ENCODE results near the gene VWCE. TPM values are rescaled to one million over a fixed set of nuclear protein-coding genes. Genes with fewer than 3 reads are reported as not detected.
"Not testable (repeated sequence)": the region's sequence is repeated elsewhere in the genome, so short reads cannot be mapped to it uniquely, and the experiment has no call there.

Gene VWCE
- polyA plus RNA-seq, 3 donors, result 1.3 to 1.6 (median 1.3) TPM

GRCh38 chr11:61222047-61222446 lies 73.1 kb downstream of the VWCE start, which contains the start of gene PGA4:
Gene PGA4 (plus strand): TSS chr11:61222347. CDS start chr11:61222401, 54 bp downstream.
- not testable (repeated sequence) for DNase-seq (ENCODE audit: low read depth in 3 of 3, low spot score in 2 of 3)

- not testable (repeated sequence) for DNase-seq (ENCODE audit: low read depth in 3 of 3, low spot score in 2 of 3)
Observed at GRCh38 chr11:61219016-61219415, 76.1 kb downstream of the VWCE start.

- not testable (repeated sequence) for DNase-seq (ENCODE audit: low read depth in 3 of 3, low spot score in 2 of 3)
Observed at GRCh38 chr11:61218306-61218705, 76.8 kb downstream of the VWCE start.

- not testable (repeated sequence) for DNase-seq (ENCODE audit: low read depth in 3 of 3, low spot score in 2 of 3)
Observed at GRCh38 chr11:61213711-61214324, 81.3 kb downstream of the VWCE start.

- DNase-seq (ENCODE audit: low read depth in 3 of 3, low spot score in 2 of 3), result not testable (repeated sequence)
Observed at GRCh38 chr11:61212202-61212601, 82.9 kb downstream of the VWCE start.

- not testable (repeated sequence) for DNase-seq (ENCODE audit: low read depth in 3 of 3, low spot score in 2 of 3)
Observed at GRCh38 chr11:61211327-61211952, 83.7 kb downstream of the VWCE start.

- not testable (repeated sequence) for DNase-seq (ENCODE audit: low read depth in 3 of 3, low spot score in 2 of 3)
Observed at GRCh38 chr11:61210629-61211028, 84.5 kb downstream of the VWCE start.

Other genes starting within 250 kb of the VWCE start
- gene CD5, start 192.8 kb downstream of the VWCE start, polyA plus RNA-seq (ENCODE audit: insufficient read length in 3 of 3), result under 1 TPM; 0.04 to 0.08 (median 0.08) TPM
- 10 to 100 TPM; 14.0 to 17.0 (median 15.5) TPM for gene VPS37C, start 133.9 kb downstream of the VWCE start, polyA plus RNA-seq (ENCODE audit: insufficient read length in 3 of 3)
- gene PGA3, start 91.8 kb downstream of the VWCE start, polyA plus RNA-seq (ENCODE audit: insufficient read length in 3 of 3), result under 1 TPM in 2 of 3 donors, not detected in 1; 0.25 to 0.40 TPM
- under 1 TPM; 0.43 to 0.62 (median 0.54) TPM for gene PGA4, start 73.0 kb downstream of the VWCE start, polyA plus RNA-seq (ENCODE audit: insufficient read length in 3 of 3)
- gene PGA5, start 54.1 kb downstream of the VWCE start, polyA plus RNA-seq (ENCODE audit: insufficient read length in 3 of 3), result under 1 TPM in 1 of 3 donors, not detected in 2; 0.17 TPM
- gene DDB1, start 37.8 kb upstream of the VWCE start, polyA plus RNA-seq (ENCODE audit: insufficient read length in 3 of 3), result 100 to 1,000 TPM; 226 to 239 (median 238) TPM
- 10 to 100 TPM; 44.5 to 52.0 (median 50.0) TPM for gene TKFC, start 37.9 kb upstream of the VWCE start, polyA plus RNA-seq (ENCODE audit: insufficient read length in 3 of 3)
- gene CYB561A3, start 66.6 kb upstream of the VWCE start, polyA plus RNA-seq (ENCODE audit: insufficient read length in 3 of 3), result 10 to 100 TPM; 22.2 to 28.3 (median 27.5) TPM
- 10 to 100 TPM; 45.7 to 48.3 (median 46.2) TPM for gene TMEM138, start 67.1 kb upstream of the VWCE start, polyA plus RNA-seq (ENCODE audit: insufficient read length in 3 of 3)
- 10 to 100 TPM; 35.4 to 37.4 (median 37.4) TPM for gene TMEM216, start 97.3 kb upstream of the VWCE start, polyA plus RNA-seq (ENCODE audit: insufficient read length in 3 of 3)
- gene CPSF7, start 134.7 kb upstream of the VWCE start, polyA plus RNA-seq (ENCODE audit: insufficient read length in 3 of 3), result 10 to 100 TPM; 90.3 to 98.1 (median 91.8) TPM
- gene SDHAF2, start 134.8 kb upstream of the VWCE start, polyA plus RNA-seq (ENCODE audit: insufficient read length in 3 of 3), result 10 to 100 TPM; 40.5 to 47.4 (median 45.1) TPM
- gene LRRC10B, start 213.4 kb upstream of the VWCE start, polyA plus RNA-seq (ENCODE audit: insufficient read length in 3 of 3), result 1 to 10 TPM in 1 of 3 donors, under 1 TPM in 2; 0.72 to 1.1 (median 0.95) TPM

Data from right renal cortex interstitium (tissue), 3 donors.